Mammary epithelial cell (primary cell): Measurements from ENCODE around the gene SLC44A2.

Experiments used
- EZH2 ChIP-seq: IDR thresholded peaks from 2 replicates; pipeline ENCODE4 v1.6.1; 2012; ENCODE audit warnings: low read length, inconsistent platforms, borderline replicate concordance
- TF ChIP-seq, protein P1 (sequence below), 2 donors: IDR thresholded peaks in 1 of 2; conservative IDR thresholded peaks in 1 of 2; 2 replicates each; pipeline ENCODE4 v1.5.1; 2011 to 2012; ENCODE audit warnings: inconsistent platforms in 2 of 2, low read length in 2 of 2, mild to moderate bottlenecking in 2 of 2, control low read depth in 1 of 2, low read depth in 1 of 2; ENCODE audit not compliant: insufficient read depth in 1 of 2; ENCODE audit errors: extremely low read depth in 1 of 2

DNA sequence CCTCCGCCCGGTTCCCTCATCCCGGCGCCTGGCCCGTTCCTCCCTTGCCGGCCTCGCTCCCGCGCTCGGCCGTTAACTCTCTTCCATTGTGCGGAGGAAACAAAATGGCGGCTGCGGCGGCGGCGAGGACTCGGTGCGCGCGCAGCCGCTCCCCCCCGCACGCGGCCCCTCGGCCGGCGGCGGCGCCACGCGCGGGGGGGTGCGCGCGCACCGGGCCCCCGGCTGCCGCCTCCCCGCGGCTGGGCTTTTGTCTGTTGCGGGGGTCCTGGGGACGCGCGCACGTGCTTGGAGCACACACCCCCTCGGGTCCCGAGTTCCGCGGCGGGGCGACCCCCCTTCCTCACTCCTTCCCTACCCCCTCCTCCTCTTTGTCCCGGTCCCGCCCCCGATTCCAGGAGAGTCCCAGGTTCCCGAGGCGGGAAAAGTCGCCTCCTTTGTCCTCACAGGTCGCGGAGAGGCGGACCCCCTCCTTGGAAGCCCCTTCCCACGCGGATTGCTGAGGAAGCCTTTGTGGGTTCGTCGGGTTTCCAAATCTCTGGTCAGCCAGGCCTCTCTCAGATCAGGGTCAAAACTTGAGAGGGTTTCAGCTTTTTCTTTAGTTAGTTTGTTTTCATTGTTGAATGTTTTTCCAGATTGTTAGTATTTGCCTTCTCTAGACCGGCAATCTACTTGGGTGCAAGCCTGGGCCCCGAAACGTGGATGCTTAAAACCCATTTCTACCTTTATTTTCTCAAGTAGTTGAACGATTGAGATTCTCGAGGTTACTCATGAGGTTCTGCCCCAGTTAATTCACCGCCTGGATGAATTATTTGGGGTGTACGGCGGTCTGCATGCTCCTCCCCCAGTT is 29.5 kb downstream of the SLC44A2 start:
- TF ChIP-seq, protein P1, sequence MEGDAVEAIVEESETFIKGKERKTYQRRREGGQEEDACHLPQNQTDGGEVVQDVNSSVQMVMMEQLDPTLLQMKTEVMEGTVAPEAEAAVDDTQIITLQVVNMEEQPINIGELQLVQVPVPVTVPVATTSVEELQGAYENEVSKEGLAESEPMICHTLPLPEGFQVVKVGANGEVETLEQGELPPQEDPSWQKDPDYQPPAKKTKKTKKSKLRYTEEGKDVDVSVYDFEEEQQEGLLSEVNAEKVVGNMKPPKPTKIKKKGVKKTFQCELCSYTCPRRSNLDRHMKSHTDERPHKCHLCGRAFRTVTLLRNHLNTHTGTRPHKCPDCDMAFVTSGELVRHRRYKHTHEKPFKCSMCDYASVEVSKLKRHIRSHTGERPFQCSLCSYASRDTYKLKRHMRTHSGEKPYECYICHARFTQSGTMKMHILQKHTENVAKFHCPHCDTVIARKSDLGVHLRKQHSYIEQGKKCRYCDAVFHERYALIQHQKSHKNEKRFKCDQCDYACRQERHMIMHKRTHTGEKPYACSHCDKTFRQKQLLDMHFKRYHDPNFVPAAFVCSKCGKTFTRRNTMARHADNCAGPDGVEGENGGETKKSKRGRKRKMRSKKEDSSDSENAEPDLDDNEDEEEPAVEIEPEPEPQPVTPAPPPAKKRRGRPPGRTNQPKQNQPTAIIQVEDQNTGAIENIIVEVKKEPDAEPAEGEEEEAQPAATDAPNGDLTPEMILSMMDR (conservative IDR thresholded peaks at IDR 0.05 in 1 of 2, IDR thresholded peaks at IDR 0.05 in 1 of 2; ENCODE audit: extremely low read depth in 1 of 2, insufficient read depth in 1 of 2, low read depth in 1 of 2, low read length in 2 of 2): no peak
- no peak for TF ChIP-seq EZH2
